GM23338 (cell line): ENCODE data around the gene EFEMP1. TPM values are rescaled to one million over a fixed set of nuclear protein-coding genes. Genes with fewer than 3 reads are reported as not detected.

Experiments
- ATAC-seq: fragments of 200-7000 bp; cut with Tn5 transposase; 3 replicates; pipeline ENCODE4 v1.9.1; 2020
- DNase-seq: peaks from one replicate; pipeline ENCODE4 v3.0.0-alpha.2; 2015; ENCODE audit warnings: low spot score
- H2AFZ ChIP-seq: fragments of 200-600 bp; sonication (generic); 2 replicates; pipeline ENCODE4 v1.8.0; 2016; ENCODE audit warnings: antibody characterized with exemption, mild to moderate bottlenecking, moderate library complexity
- H3F3A ChIP-seq: fragments of 200-600 bp; sonication (generic); replicated peaks from 2 replicates; pipeline ENCODE4 v1.8.0; 2017; ENCODE audit warnings: antibody characterized with exemption, mixed run types, low read depth
- H3K27ac ChIP-seq: fragments of 200-600 bp; sonication (generic); 2 replicates; pipeline ENCODE4 v1.6.1; 2016; ENCODE audit warnings: low read depth
- H3K27me3 ChIP-seq: fragments of 200-600 bp; sonication (generic); 2 replicates; pipeline ENCODE4 v1.8.0; 2016; ENCODE audit warnings: mild to moderate bottlenecking, mixed run types, moderate library complexity; ENCODE audit not compliant: insufficient read depth
- H3K36me3 ChIP-seq: fragments of 200-600 bp; sonication (generic); 2 replicates; pipeline ENCODE4 v1.8.0; 2016; ENCODE audit warnings: mild to moderate bottlenecking; ENCODE audit not compliant: insufficient read depth
- H3K4me1 ChIP-seq: fragments of 200-600 bp; sonication (generic); 2 replicates; pipeline ENCODE4 v1.8.0; 2016; ENCODE audit warnings: mild to moderate bottlenecking, moderate library complexity; ENCODE audit not compliant: insufficient read depth
- H3K4me2 ChIP-seq: fragments of 200-600 bp; sonication (generic); 2 replicates; pipeline ENCODE4 v1.7.1; 2017; ENCODE audit warnings: mixed run types
- H3K4me3 ChIP-seq: fragments of 200-600 bp; sonication (generic); 2 replicates; pipeline ENCODE4 v1.6.1; 2016; ENCODE audit warnings: mixed run types
- H3K79me2 ChIP-seq: fragments of 200-600 bp; sonication (generic); replicated peaks from 2 replicates; pipeline ENCODE4 v1.8.0; 2017; ENCODE audit warnings: mild to moderate bottlenecking; ENCODE audit not compliant: insufficient read depth
- H3K9me2 ChIP-seq: fragments of 200-600 bp; sonication (generic); 2 replicates; pipeline ENCODE4 v1.8.0; 2017; ENCODE audit not compliant: insufficient read depth
- H4K20me1 ChIP-seq: fragments of 200-600 bp; sonication (generic); replicated peaks from 2 replicates; pipeline ENCODE4 v1.8.0; 2017; ENCODE audit warnings: mild to moderate bottlenecking; ENCODE audit not compliant: insufficient read depth
- H3K27ac Mint-ChIP-seq: 2 replicates; pipeline ENCODE4 v1.8.0; 2020; ENCODE audit warnings: inconsistent platforms, mild to moderate bottlenecking, moderate library complexity, mixed read lengths
- H3K27me3 Mint-ChIP-seq: 3 replicates; pipeline ENCODE4 v1.8.0; 2022; ENCODE audit warnings: low read depth, mild to moderate bottlenecking, moderate library complexity, mixed read lengths, inconsistent platforms; ENCODE audit not compliant: insufficient read depth, poor library complexity
- H3K36me3 Mint-ChIP-seq: 3 replicates; pipeline ENCODE4 v1.8.0; 2021; ENCODE audit warnings: low read depth, mild to moderate bottlenecking, inconsistent platforms, moderate library complexity, mixed read lengths
- H3K4me1 Mint-ChIP-seq: 3 replicates; pipeline ENCODE4 v1.8.0; 2020; ENCODE audit warnings: mild to moderate bottlenecking, inconsistent platforms, mixed read lengths
- H3K4me3 Mint-ChIP-seq: 3 replicates; pipeline ENCODE4 v1.8.0; 2021; ENCODE audit warnings: moderate library complexity, mild to moderate bottlenecking, inconsistent platforms, mixed read lengths
- H3K9me3 Mint-ChIP-seq: 3 replicates; pipeline ENCODE4 v1.8.0; 2020; ENCODE audit warnings: moderate library complexity, mild to moderate bottlenecking, inconsistent platforms, mixed read lengths
- NANOG ChIP-seq: IDR thresholded peaks from 2 replicates; pipeline ENCODE4 v1.6.1; 2016; ENCODE audit warnings: antibody characterized with exemption, borderline replicate concordance
- POLR2AphosphoS5 ChIP-seq: IDR thresholded peaks from 2 replicates; pipeline ENCODE4 v1.6.1; 2016; ENCODE audit warnings: antibody characterized with exemption, low read depth
- ZNF114 ChIP-seq: fragments of 250-450 bp; sonication (Bioruptor Pico); IDR thresholded peaks from 2 replicates; pipeline ENCODE4 v1.5.0; 2020; ENCODE audit warnings: mild to moderate bottlenecking, moderate library complexity
- ZNF331 ChIP-seq: fragments of 250-450 bp; sonication (Bioruptor Pico); IDR thresholded peaks from 2 replicates; pipeline ENCODE4 v1.5.0; 2020; ENCODE audit warnings: low read depth, mild to moderate bottlenecking, moderate library complexity
- polyA plus RNA-seq: library from polyadenylated mRNA; unstranded; fragments of >200 nt; fragmentation: Nextera tagmentation; extraction: Ambion mirVana; gene quantifications from 2 replicates; pipeline ENCODE4 v1.2.1, GENCODE V29; 2016
- total RNA-seq: library from RNA; depleted of rRNA; stranded (reverse); fragments of >200 nt; shearing (Covaris generic); gene quantifications from 2 replicates; pipeline ENCODE4 v1.2.3, GENCODE V29; 2014
- TF ChIP-seq, protein P1 (sequence below): fragments of 250-450 bp; sonication (Bioruptor Pico); IDR thresholded peaks from 2 replicates; pipeline ENCODE4 v1.5.0; 2020; ENCODE audit warnings: mild to moderate bottlenecking, moderate library complexity
- TF ChIP-seq, protein P2 (sequence below), 2 experiments: fragments of 200-600 bp in 1 of 2; sonication (generic) in 1 of 2; conservative IDR thresholded peaks; 2 replicates each; pipeline versions ENCODE4 v1.5.1 to v1.6.1; 2016 to 2017; ENCODE audit warnings: antibody characterized with exemption in 2 of 2, low read depth in 2 of 2, mild to moderate bottlenecking in 2 of 2, moderate library complexity in 1 of 2
- TF ChIP-seq, protein P3 (sequence below): IDR thresholded peaks from one replicate; pipeline ENCODE4 v1.6.1; 2018; ENCODE audit warnings: antibody characterized with exemption; ENCODE audit not compliant: unreplicated experiment

EFEMP1 gene
- total and polyA plus RNA-seq, 2 experiments from 2014 or later: 12.6 to 22.5 TPM

DNA sequence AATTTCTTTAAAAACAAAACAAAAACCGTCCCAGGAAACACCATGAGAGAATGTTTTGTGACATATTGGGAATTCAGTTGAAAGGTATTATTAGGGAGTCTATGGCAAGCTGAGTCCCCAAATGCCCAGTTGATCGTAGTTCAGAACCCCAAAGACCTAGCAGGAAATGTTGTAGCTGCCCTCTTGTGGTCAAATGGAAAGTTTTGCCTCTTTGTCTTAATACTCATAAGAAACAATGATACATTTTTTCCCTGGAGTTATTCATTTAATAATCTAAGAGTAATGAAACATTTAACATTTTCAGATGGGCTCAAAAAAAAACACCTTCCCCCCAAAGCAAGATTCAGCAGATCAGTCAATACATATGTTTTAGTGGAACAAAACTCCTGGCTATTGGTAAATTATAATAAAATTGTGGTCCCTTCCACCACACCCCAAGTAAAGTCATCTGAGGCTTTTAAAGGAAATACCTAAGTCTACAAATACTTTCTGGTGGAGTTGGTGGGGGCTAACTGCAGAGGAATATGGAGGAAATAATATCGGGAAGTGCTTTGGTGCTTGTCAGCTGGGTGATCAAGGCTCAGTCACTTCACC lies 37.8 kb upstream of the EFEMP1 start:
- Mint-ChIP-seq H3K4me1 (no peaks in the 10 kb centered on the region), H3K27me3 (no peaks in the 10 kb centered on the region), H3K36me3 (no peaks in the 10 kb centered on the region), H3K9me3 (no peaks in the 10 kb centered on the region), H3K4me3 (no peak overlapping the region), H3K27ac (no peak overlapping the region)
- peak; percentile 74 for DNase-seq
- Histone ChIP-seq H4K20me1 (no peaks in the 10 kb centered on the region), H3K4me2 (no peak overlapping the region), H3K79me2 (no peaks in the 10 kb centered on the region), H3K27ac (no peak overlapping the region), H3K4me3 (no peak overlapping the region), H3K4me1 (no peaks in the 10 kb centered on the region), H2AFZ (no peak overlapping the region), H3K27me3 (no peaks in the 10 kb centered on the region), H3K9me2 (no peaks in the 10 kb centered on the region), H3F3A (no peaks in the 10 kb centered on the region), H3K36me3 (no peaks in the 10 kb centered on the region)
- TF ChIP-seq, protein P1, sequence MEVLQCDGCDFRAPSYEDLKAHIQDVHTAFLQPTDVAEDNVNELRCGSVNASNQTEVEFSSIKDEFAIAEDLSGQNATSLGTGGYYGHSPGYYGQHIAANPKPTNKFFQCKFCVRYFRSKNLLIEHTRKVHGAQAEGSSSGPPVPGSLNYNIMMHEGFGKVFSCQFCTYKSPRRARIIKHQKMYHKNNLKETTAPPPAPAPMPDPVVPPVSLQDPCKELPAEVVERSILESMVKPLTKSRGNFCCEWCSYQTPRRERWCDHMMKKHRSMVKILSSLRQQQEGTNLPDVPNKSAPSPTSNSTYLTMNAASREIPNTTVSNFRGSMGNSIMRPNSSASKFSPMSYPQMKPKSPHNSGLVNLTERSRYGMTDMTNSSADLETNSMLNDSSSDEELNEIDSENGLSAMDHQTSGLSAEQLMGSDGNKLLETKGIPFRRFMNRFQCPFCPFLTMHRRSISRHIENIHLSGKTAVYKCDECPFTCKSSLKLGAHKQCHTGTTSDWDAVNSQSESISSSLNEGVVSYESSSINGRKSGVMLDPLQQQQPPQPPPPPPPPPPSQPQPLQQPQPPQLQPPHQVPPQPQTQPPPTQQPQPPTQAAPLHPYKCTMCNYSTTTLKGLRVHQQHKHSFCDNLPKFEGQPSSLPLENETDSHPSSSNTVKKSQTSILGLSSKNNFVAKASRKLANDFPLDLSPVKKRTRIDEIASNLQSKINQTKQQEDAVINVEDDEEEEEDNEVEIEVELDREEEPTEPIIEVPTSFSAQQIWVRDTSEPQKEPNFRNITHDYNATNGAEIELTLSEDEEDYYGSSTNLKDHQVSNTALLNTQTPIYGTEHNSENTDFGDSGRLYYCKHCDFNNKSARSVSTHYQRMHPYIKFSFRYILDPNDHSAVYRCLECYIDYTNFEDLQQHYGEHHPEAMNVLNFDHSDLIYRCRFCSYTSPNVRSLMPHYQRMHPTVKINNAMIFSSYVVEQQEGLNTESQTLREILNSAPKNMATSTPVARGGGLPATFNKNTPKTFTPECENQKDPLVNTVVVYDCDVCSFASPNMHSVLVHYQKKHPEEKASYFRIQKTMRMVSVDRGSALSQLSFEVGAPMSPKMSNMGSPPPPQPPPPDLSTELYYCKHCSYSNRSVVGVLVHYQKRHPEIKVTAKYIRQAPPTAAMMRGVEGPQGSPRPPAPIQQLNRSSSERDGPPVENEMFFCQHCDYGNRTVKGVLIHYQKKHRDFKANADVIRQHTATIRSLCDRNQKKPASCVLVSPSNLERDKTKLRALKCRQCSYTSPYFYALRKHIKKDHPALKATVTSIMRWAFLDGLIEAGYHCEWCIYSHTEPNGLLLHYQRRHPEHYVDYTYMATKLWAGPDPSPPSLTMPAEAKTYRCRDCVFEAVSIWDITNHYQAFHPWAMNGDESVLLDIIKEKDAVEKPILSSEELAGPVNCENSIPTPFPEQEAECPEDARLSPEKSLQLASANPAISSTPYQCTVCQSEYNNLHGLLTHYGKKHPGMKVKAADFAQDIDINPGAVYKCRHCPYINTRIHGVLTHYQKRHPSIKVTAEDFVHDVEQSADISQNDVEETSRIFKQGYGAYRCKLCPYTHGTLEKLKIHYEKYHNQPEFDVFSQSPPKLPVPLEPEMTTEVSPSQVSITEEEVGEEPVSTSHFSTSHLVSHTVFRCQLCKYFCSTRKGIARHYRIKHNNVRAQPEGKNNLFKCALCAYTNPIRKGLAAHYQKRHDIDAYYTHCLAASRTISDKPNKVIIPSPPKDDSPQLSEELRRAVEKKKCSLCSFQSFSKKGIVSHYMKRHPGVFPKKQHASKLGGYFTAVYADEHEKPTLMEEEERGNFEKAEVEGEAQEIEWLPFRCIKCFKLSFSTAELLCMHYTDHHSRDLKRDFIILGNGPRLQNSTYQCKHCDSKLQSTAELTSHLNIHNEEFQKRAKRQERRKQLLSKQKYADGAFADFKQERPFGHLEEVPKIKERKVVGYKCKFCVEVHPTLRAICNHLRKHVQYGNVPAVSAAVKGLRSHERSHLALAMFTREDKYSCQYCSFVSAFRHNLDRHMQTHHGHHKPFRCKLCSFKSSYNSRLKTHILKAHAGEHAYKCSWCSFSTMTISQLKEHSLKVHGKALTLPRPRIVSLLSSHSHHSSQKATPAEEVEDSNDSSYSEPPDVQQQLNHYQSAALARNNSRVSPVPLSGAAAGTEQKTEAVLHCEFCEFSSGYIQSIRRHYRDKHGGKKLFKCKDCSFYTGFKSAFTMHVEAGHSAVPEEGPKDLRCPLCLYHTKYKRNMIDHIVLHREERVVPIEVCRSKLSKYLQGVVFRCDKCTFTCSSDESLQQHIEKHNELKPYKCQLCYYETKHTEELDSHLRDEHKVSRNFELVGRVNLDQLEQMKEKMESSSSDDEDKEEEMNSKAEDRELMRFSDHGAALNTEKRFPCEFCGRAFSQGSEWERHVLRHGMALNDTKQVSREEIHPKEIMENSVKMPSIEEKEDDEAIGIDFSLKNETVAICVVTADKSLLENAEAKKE (CRISPR knock-in tag): no peak
- TF ChIP-seq, protein P2, sequence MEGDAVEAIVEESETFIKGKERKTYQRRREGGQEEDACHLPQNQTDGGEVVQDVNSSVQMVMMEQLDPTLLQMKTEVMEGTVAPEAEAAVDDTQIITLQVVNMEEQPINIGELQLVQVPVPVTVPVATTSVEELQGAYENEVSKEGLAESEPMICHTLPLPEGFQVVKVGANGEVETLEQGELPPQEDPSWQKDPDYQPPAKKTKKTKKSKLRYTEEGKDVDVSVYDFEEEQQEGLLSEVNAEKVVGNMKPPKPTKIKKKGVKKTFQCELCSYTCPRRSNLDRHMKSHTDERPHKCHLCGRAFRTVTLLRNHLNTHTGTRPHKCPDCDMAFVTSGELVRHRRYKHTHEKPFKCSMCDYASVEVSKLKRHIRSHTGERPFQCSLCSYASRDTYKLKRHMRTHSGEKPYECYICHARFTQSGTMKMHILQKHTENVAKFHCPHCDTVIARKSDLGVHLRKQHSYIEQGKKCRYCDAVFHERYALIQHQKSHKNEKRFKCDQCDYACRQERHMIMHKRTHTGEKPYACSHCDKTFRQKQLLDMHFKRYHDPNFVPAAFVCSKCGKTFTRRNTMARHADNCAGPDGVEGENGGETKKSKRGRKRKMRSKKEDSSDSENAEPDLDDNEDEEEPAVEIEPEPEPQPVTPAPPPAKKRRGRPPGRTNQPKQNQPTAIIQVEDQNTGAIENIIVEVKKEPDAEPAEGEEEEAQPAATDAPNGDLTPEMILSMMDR (conservative IDR thresholded peaks at IDR 0.05; ENCODE audit: low read depth in 2 of 2): peak; percentile 79 to 84
- ATAC-seq: peak; percentile 76

DNA sequence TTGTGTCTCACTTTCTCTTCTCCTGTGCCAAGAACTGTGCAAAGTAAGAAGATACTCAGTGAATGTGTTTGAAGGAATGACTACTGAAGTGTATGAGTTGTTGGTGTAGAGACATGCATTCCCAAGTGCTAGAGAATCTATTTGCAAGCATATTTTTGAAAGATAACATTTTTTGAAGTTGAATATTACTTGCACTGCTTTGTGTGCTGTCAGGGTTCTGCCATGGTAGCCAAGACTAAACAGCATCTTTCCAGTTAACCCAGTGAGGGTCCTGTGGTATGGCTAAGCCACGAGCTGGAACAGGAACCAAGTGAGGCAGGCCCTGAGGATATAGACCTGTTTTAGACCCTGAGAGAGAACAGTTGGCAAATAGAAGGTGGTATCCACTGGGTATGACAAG lies 35.2 kb upstream of the EFEMP1 start:
- no peak overlapping the region for H3K4me3 ChIP-seq
- no peak overlapping the region for H3K4me2 ChIP-seq
- no peaks in the 10 kb centered on the region for H4K20me1 ChIP-seq
- H3K27ac ChIP-seq: no peak overlapping the region
- no peaks in the 10 kb centered on the region for H3K27me3 ChIP-seq
- Mint-ChIP-seq H3K9me3 (no peaks in the 10 kb centered on the region), H3K4me3 (no peak overlapping the region), H3K4me1 (no peaks in the 10 kb centered on the region), H3K36me3 (no peaks in the 10 kb centered on the region), H3K27ac (no peak overlapping the region), H3K27me3 (no peaks in the 10 kb centered on the region)
- H3F3A ChIP-seq: no peaks in the 10 kb centered on the region
- H2AFZ ChIP-seq: no peak overlapping the region
- H3K9me2 ChIP-seq: no peaks in the 10 kb centered on the region
- H3K4me1 ChIP-seq: no peaks in the 10 kb centered on the region
- no peaks in the 10 kb centered on the region for H3K79me2 ChIP-seq
- DNase-seq (no peak), ATAC-seq (no peak)
- no peaks in the 10 kb centered on the region for H3K36me3 ChIP-seq
- TF ChIP-seq ZNF331 (no peak), POLR2AphosphoS5 (no peak), ZNF114 (CRISPR knock-in tag) (no peak), NANOG (no peak)
- TF ChIP-seq, protein P3, sequence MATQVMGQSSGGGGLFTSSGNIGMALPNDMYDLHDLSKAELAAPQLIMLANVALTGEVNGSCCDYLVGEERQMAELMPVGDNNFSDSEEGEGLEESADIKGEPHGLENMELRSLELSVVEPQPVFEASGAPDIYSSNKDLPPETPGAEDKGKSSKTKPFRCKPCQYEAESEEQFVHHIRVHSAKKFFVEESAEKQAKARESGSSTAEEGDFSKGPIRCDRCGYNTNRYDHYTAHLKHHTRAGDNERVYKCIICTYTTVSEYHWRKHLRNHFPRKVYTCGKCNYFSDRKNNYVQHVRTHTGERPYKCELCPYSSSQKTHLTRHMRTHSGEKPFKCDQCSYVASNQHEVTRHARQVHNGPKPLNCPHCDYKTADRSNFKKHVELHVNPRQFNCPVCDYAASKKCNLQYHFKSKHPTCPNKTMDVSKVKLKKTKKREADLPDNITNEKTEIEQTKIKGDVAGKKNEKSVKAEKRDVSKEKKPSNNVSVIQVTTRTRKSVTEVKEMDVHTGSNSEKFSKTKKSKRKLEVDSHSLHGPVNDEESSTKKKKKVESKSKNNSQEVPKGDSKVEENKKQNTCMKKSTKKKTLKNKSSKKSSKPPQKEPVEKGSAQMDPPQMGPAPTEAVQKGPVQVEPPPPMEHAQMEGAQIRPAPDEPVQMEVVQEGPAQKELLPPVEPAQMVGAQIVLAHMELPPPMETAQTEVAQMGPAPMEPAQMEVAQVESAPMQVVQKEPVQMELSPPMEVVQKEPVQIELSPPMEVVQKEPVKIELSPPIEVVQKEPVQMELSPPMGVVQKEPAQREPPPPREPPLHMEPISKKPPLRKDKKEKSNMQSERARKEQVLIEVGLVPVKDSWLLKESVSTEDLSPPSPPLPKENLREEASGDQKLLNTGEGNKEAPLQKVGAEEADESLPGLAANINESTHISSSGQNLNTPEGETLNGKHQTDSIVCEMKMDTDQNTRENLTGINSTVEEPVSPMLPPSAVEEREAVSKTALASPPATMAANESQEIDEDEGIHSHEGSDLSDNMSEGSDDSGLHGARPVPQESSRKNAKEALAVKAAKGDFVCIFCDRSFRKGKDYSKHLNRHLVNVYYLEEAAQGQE: no peak
- TF ChIP-seq, protein P2 (conservative IDR thresholded peaks at IDR 0.05; ENCODE audit: low read depth in 2 of 2): no peak
